Mesenchymal stem cell (in vitro differentiated cells and primary cell): Measurements from ENCODE around the gene FTO.

Experiments
- DNase-seq: peaks from one replicate; pipeline ENCODE4 v3.0.0-alpha.2; 2013
- H2AFZ ChIP-seq: one replicate; pipeline ENCODE4 v1.6.1; 2013; ENCODE audit warnings: low read depth, mild to moderate bottlenecking, control low read depth, inconsistent platforms, low read length, moderate library complexity
- H2AK5ac ChIP-seq: 2 replicates; pipeline ENCODE4 v1.6.1; 2013; ENCODE audit warnings: low read length, moderate library complexity, mild to moderate bottlenecking, inconsistent platforms; ENCODE audit not compliant: severe bottlenecking
- H2BK120ac ChIP-seq: one replicate; pipeline ENCODE4 v1.6.1; 2013; ENCODE audit warnings: low read depth, mild to moderate bottlenecking, inconsistent platforms, low read length, moderate library complexity
- H2BK12ac ChIP-seq, 2 experiments: one replicate each; pipeline ENCODE4 v1.6.1; 2013; ENCODE audit warnings: inconsistent platforms in 2 of 2, low read length in 2 of 2, mild to moderate bottlenecking in 2 of 2, moderate library complexity in 2 of 2, control low read depth in 1 of 2
- H2BK15ac ChIP-seq: one replicate; pipeline ENCODE4 v1.6.1; 2013; ENCODE audit warnings: mild to moderate bottlenecking, low read depth, inconsistent platforms; ENCODE audit not compliant: poor library complexity, severe bottlenecking
- H2BK5ac ChIP-seq: 2 replicates; pipeline ENCODE4 v1.6.1; 2013; ENCODE audit warnings: low read depth, mild to moderate bottlenecking, low read length, control low read depth, inconsistent platforms; ENCODE audit not compliant: poor library complexity, severe bottlenecking
- H3K14ac ChIP-seq, 2 experiments: one replicate each; pipeline ENCODE4 v1.6.1; 2013; ENCODE audit warnings: inconsistent platforms in 2 of 2, low read length in 2 of 2, control low read depth in 1 of 2, mild to moderate bottlenecking in 1 of 2, moderate library complexity in 1 of 2
- H3K18ac ChIP-seq, 2 experiments: one replicate each; pipeline ENCODE4 v1.6.1; 2013; ENCODE audit warnings: inconsistent platforms in 2 of 2, low read length in 2 of 2, control low read depth in 1 of 2, low read depth in 1 of 2, mild to moderate bottlenecking in 1 of 2
- H3K23ac ChIP-seq, 2 experiments: one replicate each; pipeline ENCODE4 v1.6.1; 2013; ENCODE audit warnings: inconsistent platforms in 2 of 2, low read length in 2 of 2, mild to moderate bottlenecking in 2 of 2, moderate library complexity in 2 of 2, control low read depth in 1 of 2
- H3K27ac ChIP-seq: 2 replicates; pipeline ENCODE4 v1.5.1; 2013; ENCODE audit warnings: mild to moderate bottlenecking, moderate library complexity, low read length, control low read depth, inconsistent platforms; ENCODE audit not compliant: poor library complexity, severe bottlenecking
- H3K27me3 ChIP-seq, 2 experiments: 2 replicates each; pipeline versions ENCODE4 v1.6.1 to v1.7.0; 2013; ENCODE audit warnings: low read length in 2 of 2, mild to moderate bottlenecking in 2 of 2, moderate library complexity in 2 of 2, control low read depth in 1 of 2, inconsistent platforms in 1 of 2; ENCODE audit not compliant: control insufficient read depth in 1 of 2, insufficient read depth in 1 of 2
- H3K36me3 ChIP-seq, 2 experiments: 2 replicates each; pipeline versions ENCODE4 v1.6.1 to v1.7.0; 2013; ENCODE audit warnings: low read length in 2 of 2, control low read depth in 1 of 2, inconsistent platforms in 1 of 2, low read depth in 1 of 2, mild to moderate bottlenecking in 1 of 2; ENCODE audit not compliant: insufficient read depth in 2 of 2, control insufficient read depth in 1 of 2
- H3K4ac ChIP-seq, 2 experiments: one replicate each; pipeline ENCODE4 v1.6.1; 2013; ENCODE audit warnings: inconsistent platforms in 2 of 2, low read length in 2 of 2, mild to moderate bottlenecking in 2 of 2, moderate library complexity in 2 of 2, control low read depth in 1 of 2, low read depth in 1 of 2
- H3K4me1 ChIP-seq: 2 replicates; pipeline ENCODE4 v1.6.1; 2013; ENCODE audit warnings: low read depth, low read length, control low read depth; ENCODE audit not compliant: control insufficient read depth, insufficient read depth
- H3K4me2 ChIP-seq: 2 replicates; pipeline ENCODE4 v1.6.1; 2013; ENCODE audit warnings: low read length, mild to moderate bottlenecking, inconsistent platforms; ENCODE audit not compliant: poor library complexity, severe bottlenecking
- H3K4me3 ChIP-seq, 2 experiments: 2 replicates each; pipeline versions ENCODE4 v1.5.1 to v1.7.0; 2013; ENCODE audit warnings: low read length in 2 of 2, mild to moderate bottlenecking in 2 of 2, control low read depth in 1 of 2, low read depth in 1 of 2; ENCODE audit not compliant: insufficient read depth in 1 of 2
- H3K79me1 ChIP-seq: replicated peaks from 2 replicates; pipeline ENCODE4 v1.6.1; 2013; ENCODE audit warnings: mild to moderate bottlenecking, control low read depth, low read length, inconsistent platforms; ENCODE audit not compliant: poor library complexity, severe bottlenecking
- H3K9ac ChIP-seq: 2 replicates; pipeline ENCODE4 v1.7.0; 2013; ENCODE audit warnings: mild to moderate bottlenecking, low read length, moderate library complexity
- H3K9me3 ChIP-seq: 2 replicates; pipeline ENCODE4 v1.7.0; 2013; ENCODE audit warnings: mild to moderate bottlenecking, low read length; ENCODE audit not compliant: control insufficient read depth
- H4K8ac ChIP-seq: one replicate; pipeline ENCODE4 v1.6.1; 2013; ENCODE audit warnings: inconsistent platforms, mild to moderate bottlenecking, low read length, moderate library complexity
- H4K91ac ChIP-seq: one replicate; pipeline ENCODE4 v1.6.1; 2013; ENCODE audit warnings: mild to moderate bottlenecking, low read length, inconsistent platforms
- whole genome bisulfite sequencing: methylation state at CpG from one replicate; pipeline ENCODE4 v1.1.7; 2013; ENCODE audit warnings: mixed read lengths; 5-methylcytosine and 5-hydroxymethylcytosine counted together

The FTO gene

GRCh38 chr16:53999841-54000240 lies 295.9 kb downstream of the FTO start:
- H3K4ac ChIP-seq: no peak overlapping the region
- H2AFZ ChIP-seq: no peak overlapping the region
- H2BK12ac ChIP-seq: no peak overlapping the region
- no peak for DNase-seq
- no peak overlapping the region for H4K91ac ChIP-seq
- H3K36me3 ChIP-seq: no peaks in the 10 kb centered on the region
- no peak overlapping the region for H2AK5ac ChIP-seq
- no peaks in the 10 kb centered on the region for H3K4me1 ChIP-seq
- H3K27me3 ChIP-seq: no peaks in the 10 kb centered on the region
- H3K4me3 ChIP-seq: no peak overlapping the region
- no peak overlapping the region for H2BK120ac ChIP-seq
- H3K9me3 ChIP-seq: no peaks in the 10 kb centered on the region
- no peak overlapping the region for H2BK5ac ChIP-seq
- no peak overlapping the region for H2BK15ac ChIP-seq
- H3K9ac ChIP-seq: no peak overlapping the region
- H3K27ac ChIP-seq: no peak overlapping the region
- no peak overlapping the region for H3K4me2 ChIP-seq
- H4K8ac ChIP-seq: no peak overlapping the region
- H3K14ac ChIP-seq: no peak overlapping the region
- no peak overlapping the region for H3K23ac ChIP-seq
- no peak overlapping the region for H3K18ac ChIP-seq
- WGBS: 96% methylated on average over 4 of the region's 4 CpGs
- peaks cover 9% of the 10 kb centered on the region for H3K79me1 ChIP-seq

DNA sequence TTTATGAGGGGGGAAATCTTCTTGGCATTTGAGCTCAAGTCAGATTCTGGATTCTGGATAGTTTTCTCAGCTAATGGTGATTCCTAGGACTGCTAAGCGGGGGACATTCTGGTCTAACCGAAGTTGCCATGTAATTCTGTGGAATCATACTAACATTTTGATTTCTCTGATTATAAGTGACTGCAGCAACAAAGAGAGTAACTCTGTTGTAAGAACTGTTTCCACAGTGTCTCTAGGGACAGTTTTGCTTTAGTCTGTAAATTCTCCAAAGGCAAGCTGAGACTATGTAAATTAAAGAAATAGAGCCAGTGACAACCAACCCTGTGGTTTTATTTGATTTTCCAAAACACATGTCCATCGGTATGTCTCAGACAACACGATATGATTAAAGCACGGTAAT lies 296.4 kb downstream of the FTO start:
- Histone ChIP-seq H3K4me1 (no peaks in the 10 kb centered on the region), H3K27me3 (no peaks in the 10 kb centered on the region), H2BK12ac (no peak overlapping the region), H3K18ac (no peak overlapping the region), H3K14ac (no peak overlapping the region), H2BK5ac (no peak overlapping the region), H2AFZ (no peak overlapping the region), H3K4me3 (no peak overlapping the region), H3K79me1 (peaks cover 7% of the 10 kb centered on the region), H2AK5ac (no peak overlapping the region), H2BK120ac (no peak overlapping the region), H4K8ac (no peak overlapping the region), H3K36me3 (no peaks in the 10 kb centered on the region), H3K27ac (no peak overlapping the region), H4K91ac (no peak overlapping the region), H3K9ac (no peak overlapping the region), H3K4me2 (no peak overlapping the region), H3K9me3 (no peaks in the 10 kb centered on the region), H3K4ac (no peak overlapping the region), H3K23ac (no peak overlapping the region), H2BK15ac (no peak overlapping the region)
- no peak for DNase-seq
- WGBS: 100% methylated on average over 5 of the region's 5 CpGs

DNA sequence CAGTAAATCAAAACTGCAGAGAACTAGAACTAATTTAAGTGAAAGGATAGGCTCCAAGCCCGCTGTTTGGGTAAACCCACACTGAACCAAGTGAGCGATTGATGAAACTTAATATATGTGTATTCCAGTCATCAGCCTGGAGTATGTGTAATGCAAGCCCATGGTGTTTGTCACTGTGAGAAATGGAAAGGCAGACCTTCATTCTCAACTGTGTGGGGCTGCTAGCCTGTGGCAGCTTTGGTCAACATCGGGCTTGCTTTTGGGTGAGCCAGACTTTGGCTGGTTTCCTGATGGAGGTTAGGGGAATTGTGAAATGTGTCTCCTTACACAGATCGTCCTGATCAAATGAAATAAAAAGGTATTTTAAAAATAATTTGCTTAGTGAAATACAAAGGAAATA lies 302.7 kb downstream of the FTO start:
- Histone ChIP-seq H3K79me1 (peaks cover 3% of the 10 kb centered on the region), H2AFZ (no peak overlapping the region), H3K18ac (no peak overlapping the region), H3K14ac (no peak overlapping the region), H4K91ac (no peak overlapping the region), H3K9me3 (no peaks in the 10 kb centered on the region), H3K4me3 (no peak overlapping the region), H3K23ac (no peak overlapping the region), H4K8ac (no peak overlapping the region), H2BK15ac (no peak overlapping the region), H3K9ac (no peak overlapping the region), H3K36me3 (peaks cover 0 to 3% of the 10 kb centered on the region in 2 experiments), H3K4ac (no peak overlapping the region), H3K4me2 (no peak overlapping the region), H3K27me3 (no peaks in the 10 kb centered on the region), H2BK120ac (no peak overlapping the region), H3K4me1 (no peaks in the 10 kb centered on the region), H2BK5ac (no peak overlapping the region), H2AK5ac (no peak overlapping the region), H2BK12ac (no peak overlapping the region), H3K27ac (no peak overlapping the region)
- WGBS: 98% methylated on average over 4 of the region's 4 CpGs
- DNase-seq: no peak

GRCh38 chr16:54007504-54007903 lies 303.5 kb downstream of the FTO start:
- H2BK12ac ChIP-seq: no peak overlapping the region
- no peaks in the 10 kb centered on the region for H3K27me3 ChIP-seq
- H4K8ac ChIP-seq: no peak overlapping the region
- no peak overlapping the region for H3K9ac ChIP-seq
- no peak overlapping the region for H3K18ac ChIP-seq
- no peak overlapping the region for H2AFZ ChIP-seq
- H3K27ac ChIP-seq: no peak overlapping the region
- H3K4me2 ChIP-seq: no peak overlapping the region
- H3K9me3 ChIP-seq: peaks cover 4% of the 10 kb centered on the region
- H3K36me3 ChIP-seq: peaks cover 0 to 3% of the 10 kb centered on the region in 2 experiments
- H4K91ac ChIP-seq: no peak overlapping the region
- H2BK120ac ChIP-seq: no peak overlapping the region
- no peak overlapping the region for H3K23ac ChIP-seq
- H2BK5ac ChIP-seq: no peak overlapping the region
- WGBS: 100% methylated on average over 2 of the region's 2 CpGs
- no peak overlapping the region for H2BK15ac ChIP-seq
- no peaks in the 10 kb centered on the region for H3K4me1 ChIP-seq
- DNase-seq: no peak
- no peak overlapping the region for H3K14ac ChIP-seq
- no peak overlapping the region for H3K4ac ChIP-seq
- no peak overlapping the region for H3K4me3 ChIP-seq
- peaks cover 3% of the 10 kb centered on the region for H3K79me1 ChIP-seq
- no peak overlapping the region for H2AK5ac ChIP-seq
